Colonic mucosa (tissue), 4 donors: ENCODE data around the gene KCNIP1. TPM values are rescaled to one million over a fixed set of nuclear protein-coding genes. Genes with fewer than 3 reads are reported as not detected.

Experiments
- DNase-seq: peaks from one replicate; pipeline ENCODE4 v3.0.0-alpha.2; 2020
- H3K27ac ChIP-seq: fragments of 200-600 bp; one replicate; pipeline ENCODE4 v1.8.0; 2021
- H3K27me3 ChIP-seq: fragments of 200-600 bp; one replicate; pipeline ENCODE4 v1.8.0; 2021
- H3K36me3 ChIP-seq: fragments of 200-600 bp; one replicate; pipeline ENCODE4 v1.8.0; 2021
- H3K4me1 ChIP-seq: fragments of 200-600 bp; one replicate; pipeline ENCODE4 v1.8.0; 2021; ENCODE audit warnings: mild to moderate bottlenecking
- H3K4me3 ChIP-seq: fragments of 200-600 bp; one replicate; pipeline ENCODE4 v1.8.0; 2021
- H3K9ac ChIP-seq, 2 donors: one replicate each; pipeline ENCODE4 v1.7.0; 2013; ENCODE audit warnings: control low read depth in 2 of 2, low read depth in 2 of 2, low read length in 2 of 2
- H3K9me3 ChIP-seq: fragments of 200-600 bp; one replicate; pipeline ENCODE4 v1.8.0; 2021
- CTCF ChIP-seq: fragments of 200-600 bp; IDR thresholded peaks from one replicate; pipeline ENCODE4 v1.8.0; 2022; ENCODE audit warnings: antibody characterized with exemption, mild to moderate bottlenecking
- intact Hi-C: fragments of 100-400 bp; cut with DNase I; formaldehyde crosslinking; loops from one replicate; pipeline ENCODE4 v1.14.1; 2022
- total RNA-seq, 2 donors: library from RNA; stranded (reverse); fragmentation: NEBNext Ultra II Directional in 1 of 2; extraction: Animal tissue kit (Norgen Biotek cat#: 25700) in 1 of 2; gene quantifications; one replicate each; pipeline ENCODE4 v1.2.1, GENCODE V29; 2021
- donor health status: healthy.
- donor health status: DM: no; HTN: no; CAD: no.
- donor health status: DM: no; HTN: no; CAD: no.

KCNIP1 gene
- total RNA-seq, 2 donors from 2014 or later: 0.24 to 0.25 TPM

GRCh38 chr5:170623576-170624181 lies 119.9 kb downstream of the KCNIP1 start:
- Histone ChIP-seq H3K4me3 (no peak overlapping the region), H3K9me3 (no peaks in the 10 kb centered on the region), H3K27me3 (no peaks in the 10 kb centered on the region), H3K27ac (no peak overlapping the region), H3K4me1 (no peaks in the 10 kb centered on the region), H3K9ac (no peak overlapping the region), H3K36me3 (no peaks in the 10 kb centered on the region)
- peak; percentile 27 for TF ChIP-seq CTCF
- DNase-seq: no peak
- intact Hi-C loops: no loop called here

GRCh38 chr5:170625221-170626165 lies 121.7 kb downstream of the KCNIP1 start:
- no peaks in the 10 kb centered on the region for H3K36me3 ChIP-seq
- H3K4me1 ChIP-seq: no peaks in the 10 kb centered on the region
- H3K9me3 ChIP-seq: no peaks in the 10 kb centered on the region
- H3K27me3 ChIP-seq: no peaks in the 10 kb centered on the region
- no peak overlapping the region for H3K4me3 ChIP-seq
- intact Hi-C loops: no loop called here
- TF ChIP-seq CTCF: no peak
- no peak for DNase-seq
- H3K27ac ChIP-seq: no peak overlapping the region
- H3K9ac ChIP-seq: no peak overlapping the region

- no peak for TF ChIP-seq CTCF
- no peak overlapping the region for H3K27ac ChIP-seq
- H3K27me3 ChIP-seq: no peaks in the 10 kb centered on the region
- no peak for DNase-seq
- no peak overlapping the region for H3K4me3 ChIP-seq
- H3K36me3 ChIP-seq: no peaks in the 10 kb centered on the region
- no peaks in the 10 kb centered on the region for H3K4me1 ChIP-seq
- H3K9ac ChIP-seq: no peak overlapping the region
- no peaks in the 10 kb centered on the region for H3K9me3 ChIP-seq
- intact Hi-C loops: no loop called here
Observed at GRCh38 chr5:170626507-170627150, 122.8 kb downstream of the KCNIP1 start.

GRCh38 chr5:170627271-170627670 lies 123.5 kb downstream of the KCNIP1 start:
- H3K27me3 ChIP-seq: no peaks in the 10 kb centered on the region
- H3K9me3 ChIP-seq: no peaks in the 10 kb centered on the region
- H3K4me1 ChIP-seq: no peaks in the 10 kb centered on the region
- no peak for TF ChIP-seq CTCF
- intact Hi-C loops: no loop called here
- no peak overlapping the region for H3K9ac ChIP-seq
- H3K27ac ChIP-seq: no peak overlapping the region
- DNase-seq: no peak
- no peak overlapping the region for H3K4me3 ChIP-seq
- no peaks in the 10 kb centered on the region for H3K36me3 ChIP-seq

GRCh38 chr5:170628028-170628427 lies 124.2 kb downstream of the KCNIP1 start:
- intact Hi-C loops: no loop called here

More at GRCh38 chr5:170628028-170628427, 124.2 kb downstream of the KCNIP1 start:
- no peak overlapping the region for H3K9ac ChIP-seq
- H3K4me1 ChIP-seq: no peaks in the 10 kb centered on the region
- no peaks in the 10 kb centered on the region for H3K9me3 ChIP-seq
- no peaks in the 10 kb centered on the region for H3K36me3 ChIP-seq
- TF ChIP-seq CTCF: no peak
- no peak overlapping the region for H3K4me3 ChIP-seq
- no peaks in the 10 kb centered on the region for H3K27me3 ChIP-seq
- no peak for DNase-seq
- H3K27ac ChIP-seq: no peak overlapping the region
